Right lobe of liver (tissue), 6 donors: ENCODE data around the gene LIPM. TPM values are rescaled to one million over a fixed set of nuclear protein-coding genes. Genes with fewer than 3 reads are reported as not detected.
"Not testable (repeated sequence)": the region's sequence is repeated elsewhere in the genome, so short reads cannot be mapped to it uniquely, and the experiment has no call there.

Experiments used
- ATAC-seq, 4 donors: fragments of 200-7000 bp; cut with Tn5 transposase; one replicate each; pipeline ENCODE4 v1.9.1; 2020; ENCODE audit warnings: mild to moderate bottlenecking in 4 of 4, moderate library complexity in 4 of 4
- DNase-seq, 3 donors: peaks; one replicate each; pipeline ENCODE4 v3.0.0-alpha.2; 2020
- H3K27ac ChIP-seq, 3 donors: fragments of 200-600 bp; one replicate each; pipeline ENCODE4 v1.8.0; 2022
- H3K27me3 ChIP-seq, 2 donors: fragments of 200-600 bp; one replicate each; pipeline ENCODE4 v1.8.0; 2022
- H3K36me3 ChIP-seq, 4 donors: fragments of 200-600 bp; sonication (generic) in 1 of 4; one replicate each; pipeline versions ENCODE4 v1.5.1 to v1.8.0; 2017 to 2022; ENCODE audit warnings: control low read depth in 1 of 4
- H3K4me1 ChIP-seq, 4 donors: fragments of 200-600 bp; sonication (generic) in 1 of 4; one replicate each; pipeline versions ENCODE4 v1.5.1 to v1.8.0; 2017 to 2022; ENCODE audit warnings: control low read depth in 1 of 4
- H3K4me3 ChIP-seq, 3 donors: fragments of 200-600 bp; one replicate each; pipeline ENCODE4 v1.8.0; 2022
- H3K9me3 ChIP-seq, 4 donors: fragments of 200-600 bp; sonication (generic) in 1 of 4; one replicate each; pipeline versions ENCODE4 v1.5.1 to v1.8.0; 2017 to 2022; ENCODE audit warnings: control low read depth in 1 of 4
- POLR2A ChIP-seq: fragments of 450-650 bp; IDR thresholded peaks from one replicate; pipeline ENCODE4 v1.6.1; 2017; ENCODE audit warnings: antibody characterized with exemption, mild to moderate bottlenecking
- WGBS: methylation state at CpG from one replicate; pipeline ENCODE4 v1.1.6; 2018; ENCODE audit warnings: low coverage, low lambda C conversion rate; ENCODE audit not compliant: insufficient coverage; ENCODE audit errors: missing lambda C conversion rate; 5-methylcytosine and 5-hydroxymethylcytosine counted together
- intact Hi-C, 2 donors: fragments of 100-400 bp; cut with DNase I; formaldehyde crosslinking; loops; one replicate each; pipeline versions ENCODE4 v1.11.2 to v1.14.1; 2022
- total RNA-seq, 6 experiments: library from RNA; depleted of rRNA in 2 of 6; stranded (reverse); fragments of >200 nt in 2 of 6; fragmentation: NEBNext Ultra II Directional in 3 of 6; extraction: Animal tissue kit (Norgen Biotek cat#: 25700) in 3 of 6; gene quantifications; one replicate each; pipeline versions ENCODE4 v1.1.0 to v1.2.4, GENCODE V29; 2016 to 2023
- TF ChIP-seq, protein P1 (sequence below), 4 donors: fragments of 200-600 bp in 3 of 4; fragments of 450-650 bp in 1 of 4; IDR thresholded peaks; one replicate each; pipeline versions ENCODE4 v1.5.1 to v1.8.0; 2016 to 2022; ENCODE audit warnings: antibody characterized with exemption in 4 of 4, mild to moderate bottlenecking in 2 of 4
- donor health status: DM: no; HTN: yes; CAD: no.
- donor health status: DM: no; HTN: no; CAD: no.
- donor health status: DM: no; HTN: no; CAD: no.
- donor health status: DM: no; HTN: yes; CAD: no.
- donor health status: DM: no; HTN: yes; CAD: no.

Gene LIPM
- total RNA-seq, 6 experiments from 2014 or later, result not detected

DNA sequence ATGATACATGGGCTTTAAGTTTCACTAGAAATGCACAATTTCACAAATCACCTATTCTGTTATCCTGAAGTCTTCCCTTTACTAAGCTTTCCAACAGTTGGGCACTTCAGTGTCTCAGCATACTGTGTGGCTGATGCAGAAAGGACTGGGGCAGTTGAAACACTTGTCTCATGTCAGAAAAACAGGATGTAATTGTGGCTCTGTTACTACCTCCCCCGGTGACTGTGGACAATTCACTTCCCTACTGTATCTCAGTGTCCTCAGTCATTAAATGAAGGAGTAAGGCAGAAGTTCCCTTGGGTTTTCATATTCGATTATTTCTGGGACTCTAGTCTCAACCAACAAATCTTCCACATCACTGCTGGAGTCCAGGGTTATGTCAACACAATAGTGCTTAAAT, 31.2 kb downstream of the LIPM start:
- ATAC-seq, result peak in 3 of 4 donors; percentile 24 to 41 (median 31)
- TF ChIP-seq POLR2A, result no peak
- TF ChIP-seq, protein P1, sequence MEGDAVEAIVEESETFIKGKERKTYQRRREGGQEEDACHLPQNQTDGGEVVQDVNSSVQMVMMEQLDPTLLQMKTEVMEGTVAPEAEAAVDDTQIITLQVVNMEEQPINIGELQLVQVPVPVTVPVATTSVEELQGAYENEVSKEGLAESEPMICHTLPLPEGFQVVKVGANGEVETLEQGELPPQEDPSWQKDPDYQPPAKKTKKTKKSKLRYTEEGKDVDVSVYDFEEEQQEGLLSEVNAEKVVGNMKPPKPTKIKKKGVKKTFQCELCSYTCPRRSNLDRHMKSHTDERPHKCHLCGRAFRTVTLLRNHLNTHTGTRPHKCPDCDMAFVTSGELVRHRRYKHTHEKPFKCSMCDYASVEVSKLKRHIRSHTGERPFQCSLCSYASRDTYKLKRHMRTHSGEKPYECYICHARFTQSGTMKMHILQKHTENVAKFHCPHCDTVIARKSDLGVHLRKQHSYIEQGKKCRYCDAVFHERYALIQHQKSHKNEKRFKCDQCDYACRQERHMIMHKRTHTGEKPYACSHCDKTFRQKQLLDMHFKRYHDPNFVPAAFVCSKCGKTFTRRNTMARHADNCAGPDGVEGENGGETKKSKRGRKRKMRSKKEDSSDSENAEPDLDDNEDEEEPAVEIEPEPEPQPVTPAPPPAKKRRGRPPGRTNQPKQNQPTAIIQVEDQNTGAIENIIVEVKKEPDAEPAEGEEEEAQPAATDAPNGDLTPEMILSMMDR (IDR thresholded peaks at IDR 0.05), result no peak
- no peaks in the 10 kb centered on the region for H3K27me3 ChIP-seq
- WGBS, result 39% methylated on average over 2 of the region's 2 CpGs
- H3K36me3 ChIP-seq, result no peaks in the 10 kb centered on the region
- H3K4me1 ChIP-seq, result peaks cover 0 to 6% (median 0%) of the 10 kb centered on the region in 4 donors
- intact Hi-C loops, result loop anchor here in 1 of 2 donors (10.0 kb wide), 1 partner anchor 101 kb away; no protein-coding TSS in a partner anchor
- no peak overlapping the region for H3K27ac ChIP-seq
- no peak overlapping the region for H3K4me3 ChIP-seq
- no peak for DNase-seq
- no peaks in the 10 kb centered on the region for H3K9me3 ChIP-seq

GRCh38 chr10:88835096-88835909, 32.8 kb downstream of the LIPM start:
- TF ChIP-seq, protein P1 (IDR thresholded peaks at IDR 0.05), result peak; percentile 90 to 97 (median 94)
- TF ChIP-seq POLR2A, result no peak
- WGBS, result 8% methylated on average over 10 of the region's 10 CpGs
- H3K9me3 ChIP-seq, result no peaks in the 10 kb centered on the region
- no peaks in the 10 kb centered on the region for H3K36me3 ChIP-seq
- peak; percentile 75 to 86 (median 86) for DNase-seq
- peak; percentile 91 to 95 (median 92) for ATAC-seq
- peaks cover 0 to 13% (median 0%) of the 10 kb centered on the region in 4 donors for H3K4me1 ChIP-seq
- H3K27me3 ChIP-seq, result no peaks in the 10 kb centered on the region
- intact Hi-C loops, result loop anchor here in 1 of 2 donors (10.0 kb wide), 1 partner anchor 99 kb away; no protein-coding TSS in a partner anchor
- no peak overlapping the region for H3K4me3 ChIP-seq
- no peak overlapping the region for H3K27ac ChIP-seq

GRCh38 chr10:88835910-88836221, 33.3 kb downstream of the LIPM start:
- intact Hi-C loops, result loop anchor here in 1 of 2 donors (10.0 kb wide), 1 partner anchor 99 kb away; no protein-coding TSS in a partner anchor
- no peaks in the 10 kb centered on the region for H3K27me3 ChIP-seq
- WGBS, result 3% methylated on average over 2 of the region's 2 CpGs
- H3K9me3 ChIP-seq, result no peaks in the 10 kb centered on the region
- H3K36me3 ChIP-seq, result no peaks in the 10 kb centered on the region
- no peak overlapping the region for H3K4me3 ChIP-seq
- DNase-seq (no peak), ATAC-seq (no peak)
- H3K4me1 ChIP-seq, result peaks cover 0 to 13% (median 3%) of the 10 kb centered on the region in 4 donors
- no peak overlapping the region for H3K27ac ChIP-seq
- TF ChIP-seq, protein P1 (IDR thresholded peaks at IDR 0.05), result no peak
- no peak for TF ChIP-seq POLR2A

- not testable (repeated sequence) for H3K36me3 ChIP-seq, H3K9me3 ChIP-seq, H3K4me3 ChIP-seq, DNase-seq, H3K27ac ChIP-seq, ATAC-seq, H3K27me3 ChIP-seq
- intact Hi-C loops, result loop anchor here in 1 of 2 donors (10.0 kb wide), 1 partner anchor 97 kb away; no protein-coding TSS in a partner anchor
- peaks cover 0 to 23% (median 7%) of the 10 kb centered on the region in 4 donors for H3K4me1 ChIP-seq
Measured at GRCh38 chr10:88837632-88838031, 35.1 kb downstream of the LIPM start.

DNA sequence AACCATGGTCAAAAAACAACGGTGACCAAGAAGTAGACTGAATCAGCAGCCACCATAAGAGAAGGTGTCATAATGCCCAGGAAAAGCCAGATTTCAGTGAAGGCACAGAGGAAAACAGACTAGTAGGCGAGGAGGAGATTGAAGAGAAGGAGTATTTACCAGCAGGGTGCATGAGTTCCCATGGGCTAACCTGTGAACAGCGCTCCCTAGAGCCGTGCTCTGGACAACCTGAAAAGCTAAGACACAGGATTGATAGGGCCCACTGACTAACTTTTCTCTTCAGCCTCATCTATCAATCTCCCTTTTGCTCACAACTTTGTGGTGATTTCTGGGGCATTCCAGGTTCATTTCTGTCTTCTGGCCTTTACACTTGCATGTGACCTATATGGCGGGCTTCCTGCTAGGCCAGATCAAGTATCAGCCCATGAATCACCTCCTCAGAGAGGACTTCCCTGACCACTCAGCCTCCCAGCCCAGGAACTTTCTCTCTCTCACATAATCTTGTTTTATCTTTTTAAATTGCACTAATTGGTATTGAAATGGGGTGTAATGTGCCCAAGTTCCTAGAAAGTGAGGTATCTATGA, 36.3 kb downstream of the LIPM start:
- 95% methylated on average over 4 of the region's 5 CpGs for WGBS
- no peak for DNase-seq
- Histone ChIP-seq H3K4me1 (peaks cover 0 to 23% (median 7%) of the 10 kb centered on the region in 4 donors), H3K9me3 (no peaks in the 10 kb centered on the region), H3K27ac (no peak overlapping the region), H3K36me3 (no peaks in the 10 kb centered on the region), H3K4me3 (no peak overlapping the region), H3K27me3 (no peaks in the 10 kb centered on the region)
- ATAC-seq, result no peak
- intact Hi-C loops, result loop anchor here in 1 of 2 donors (10.0 kb wide), 1 partner anchor 96 kb away; no protein-coding TSS in a partner anchor
- no peak for TF ChIP-seq POLR2A
- TF ChIP-seq, protein P1 (IDR thresholded peaks at IDR 0.05), result no peak
